Globus pallidus (tissue), 1 donor: Measurements from ENCODE around the gene FNDC3B.
"Not testable (repeated sequence)": the region's sequence is repeated elsewhere in the genome, so short reads cannot be mapped to it uniquely, and the experiment has no call there.

Source experiments
- DNase-seq: peaks from one replicate; pipeline ENCODE4 v3.0.0-alpha.2; 2015; ENCODE audit warnings: low spot score

The FNDC3B gene

GRCh38 chr3:172033396-172033795 is 6.0 kb upstream of the FNDC3B start:
- DNase-seq, result no peak

DNA sequence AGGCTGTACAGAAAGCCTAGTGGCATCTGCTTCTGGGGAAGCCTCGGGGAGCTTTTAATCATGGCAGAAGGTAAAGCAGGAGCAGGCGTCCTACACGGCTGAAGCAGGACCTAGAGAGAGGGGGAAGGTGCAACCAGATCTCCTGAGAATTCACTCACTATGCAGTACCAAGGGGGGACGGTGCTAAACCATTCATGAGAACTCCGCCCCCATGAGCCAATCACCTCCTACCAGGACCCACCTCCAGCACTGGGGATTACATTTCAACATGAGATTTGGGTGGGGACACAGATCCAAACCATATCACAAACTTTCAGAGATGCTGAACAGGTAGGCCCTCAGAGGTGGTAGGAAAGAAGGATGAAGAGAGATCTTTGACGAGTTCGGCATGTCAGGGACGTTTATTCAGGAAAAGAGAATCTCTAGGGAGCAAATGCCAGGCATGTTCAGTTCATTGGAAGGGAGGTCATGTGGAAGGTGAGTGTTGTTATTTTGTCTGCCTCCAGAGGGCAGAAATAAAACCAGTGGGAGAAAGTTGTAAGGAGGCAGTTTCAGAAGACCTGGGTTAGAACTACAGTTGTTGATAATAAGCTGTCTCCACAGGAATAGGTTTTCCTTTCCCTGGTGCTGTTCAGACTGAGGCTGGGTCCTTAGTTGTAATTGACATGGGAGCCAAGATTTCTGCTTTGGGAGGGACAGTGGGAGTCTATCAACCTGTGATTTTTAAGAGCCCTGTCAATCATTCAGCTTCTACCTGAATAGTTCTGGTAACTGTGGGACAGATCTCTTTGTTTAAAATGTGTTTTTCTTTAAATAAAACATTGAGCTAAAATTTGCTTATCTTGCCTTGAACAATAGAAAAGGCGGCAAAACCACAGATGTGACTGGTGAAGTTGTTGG is 4.3 kb upstream of the FNDC3B start:
- DNase-seq, result peak; percentile 24

- no peak for DNase-seq
These were observed 2.7 kb upstream of the FNDC3B start for GRCh38 chr3:172036541-172037215.

DNA sequence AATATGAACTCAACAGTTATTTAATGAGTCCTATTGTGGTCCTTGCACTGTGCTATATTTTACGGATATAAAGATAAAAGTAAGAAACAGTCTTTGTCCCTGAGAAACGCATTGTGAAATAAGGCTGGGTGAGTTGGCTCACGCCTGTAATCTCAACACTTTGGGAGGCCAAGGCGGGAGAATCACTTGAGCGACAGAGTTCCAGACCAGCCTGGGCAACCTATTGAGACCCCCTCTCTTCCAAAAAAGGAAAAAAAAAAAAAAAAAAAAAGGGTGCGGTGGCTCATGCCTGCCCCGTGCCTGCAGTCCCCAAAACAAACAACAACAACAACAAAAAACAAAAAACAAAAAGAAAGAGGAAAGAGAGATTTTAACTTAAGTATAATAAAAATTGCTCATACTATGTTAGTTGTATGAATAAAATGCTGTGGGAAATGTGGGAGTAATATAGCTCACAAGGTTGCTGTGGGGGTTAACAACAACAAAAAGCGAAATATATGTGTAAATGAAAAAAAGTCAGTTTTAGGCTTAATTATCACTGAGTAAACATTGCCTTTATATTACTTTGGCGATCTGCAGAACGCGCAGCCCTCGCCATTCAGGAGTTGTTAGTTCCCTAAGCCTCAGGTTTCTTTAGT is 461 bp upstream of the FNDC3B start:
- no peak for DNase-seq

- peak; percentile 52 for DNase-seq
These were observed 951 bp downstream of the FNDC3B start for GRCh38 chr3:172040078-172040980.

DNA sequence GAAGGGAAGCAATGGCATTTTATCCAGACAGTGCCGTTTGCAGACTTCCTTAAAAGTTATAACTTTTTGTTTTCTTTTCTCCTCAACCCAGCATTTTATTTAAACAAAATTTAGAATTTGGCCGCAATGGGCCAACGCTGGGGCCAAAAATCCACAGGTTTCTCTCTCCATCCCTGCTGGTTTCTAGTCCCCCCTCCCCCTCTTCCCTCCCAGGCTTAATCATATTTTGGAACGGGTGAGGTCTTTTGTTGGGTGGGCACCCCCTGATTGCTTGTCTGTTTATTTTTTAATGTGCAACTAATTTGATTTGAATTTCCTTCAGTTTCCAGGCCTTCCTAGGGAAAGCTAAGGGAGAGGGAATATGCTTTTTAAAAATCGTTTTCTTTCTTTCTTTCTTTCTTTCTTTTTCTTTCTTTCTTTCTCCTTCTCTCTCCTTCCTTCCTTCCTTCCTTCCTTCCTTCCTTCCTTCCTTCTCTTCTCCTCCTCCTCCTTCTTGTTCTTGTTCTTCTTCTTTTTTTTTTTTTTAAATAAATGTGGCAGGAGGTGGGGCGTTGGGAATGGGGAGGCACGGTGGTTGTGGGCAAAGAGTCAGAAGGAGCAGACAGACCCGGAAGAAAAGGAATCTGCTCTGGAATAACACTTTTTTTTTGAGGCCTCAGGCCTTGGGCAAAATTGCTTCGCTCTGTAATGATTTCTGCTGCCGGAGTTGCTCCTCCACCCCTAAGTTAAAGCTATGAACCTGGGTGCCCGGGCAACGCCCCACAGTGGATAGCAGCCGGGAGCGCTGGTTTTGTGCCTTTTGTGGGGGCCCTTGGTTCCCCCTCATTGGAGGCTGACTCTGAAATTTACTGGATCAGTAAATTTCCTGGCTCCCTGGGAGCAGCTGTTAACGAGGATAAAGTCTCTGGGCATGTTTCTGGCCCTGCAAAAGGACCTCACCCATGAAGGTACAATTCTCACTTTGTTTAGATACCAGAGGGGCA is 1.9 kb downstream of the FNDC3B start:
- DNase-seq, result no peak

DNA sequence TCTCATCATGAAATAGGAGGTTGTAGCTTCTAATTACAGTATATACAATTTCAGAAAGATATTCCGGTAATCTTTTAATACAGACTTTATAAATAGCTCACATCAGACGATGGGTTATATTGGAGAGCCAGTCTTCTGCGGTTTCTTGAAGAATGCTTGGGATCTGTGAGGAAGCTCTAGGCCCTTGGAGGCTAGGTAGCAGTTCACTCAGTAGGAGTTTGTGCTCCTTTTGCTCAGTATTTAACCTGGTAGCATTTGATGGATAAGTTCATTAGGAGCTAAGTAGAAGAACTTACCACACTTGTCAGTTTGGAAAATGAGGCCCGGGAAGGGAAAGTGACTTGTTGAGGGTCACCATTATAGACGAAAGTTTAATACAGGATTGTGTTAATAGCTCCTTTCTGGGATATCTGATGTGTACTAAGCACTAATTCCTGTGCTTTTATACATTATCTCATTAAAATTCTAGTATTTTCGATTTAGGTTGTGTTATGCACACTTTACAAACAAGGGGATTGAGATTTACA is 2.8 kb downstream of the FNDC3B start:
- DNase-seq, result no peak

- DNase-seq, result not testable (repeated sequence)
These were observed 3.3 kb downstream of the FNDC3B start for GRCh38 chr3:172042663-172043179.

- no peak for DNase-seq
These were observed 3.9 kb downstream of the FNDC3B start for GRCh38 chr3:172043233-172043632.

- no peak for DNase-seq
These were observed 4.4 kb downstream of the FNDC3B start for GRCh38 chr3:172043766-172044165.

DNA sequence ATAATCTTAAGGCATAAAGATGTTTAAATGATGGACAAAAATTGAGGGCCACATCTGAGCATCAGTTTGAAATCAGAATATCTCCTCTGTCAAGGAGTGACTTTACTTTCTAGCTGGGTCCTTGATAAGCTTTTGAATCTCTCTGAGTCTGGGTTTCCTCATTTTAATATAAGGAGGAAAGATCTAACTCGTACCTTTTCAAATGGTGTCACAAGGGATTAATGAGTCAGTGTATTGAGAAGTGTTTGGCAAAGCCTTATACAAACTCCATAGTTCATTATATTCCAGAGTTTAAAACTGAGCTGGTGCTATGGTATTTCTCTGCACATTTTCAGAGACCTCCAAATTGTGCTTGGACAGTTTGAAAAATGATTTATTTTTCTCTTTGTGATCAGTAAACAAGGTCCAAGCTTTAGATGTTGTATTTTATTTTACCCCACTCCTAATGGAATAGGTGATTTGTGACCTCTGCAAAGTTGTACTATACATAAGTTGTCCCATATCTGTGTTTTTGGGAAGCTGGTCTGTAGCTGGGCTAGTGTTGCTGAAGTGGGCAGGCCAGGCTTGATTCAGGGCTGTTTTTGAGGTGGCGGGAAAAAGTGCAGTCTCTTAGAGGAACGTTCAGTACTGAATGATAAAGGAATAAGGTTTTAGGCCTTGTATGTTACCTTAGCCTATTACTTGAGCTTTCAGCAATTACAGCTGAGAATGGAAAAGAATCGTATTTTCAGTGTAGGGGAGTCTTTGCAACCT is 5.6 kb downstream of the FNDC3B start:
- DNase-seq, result no peak

DNA sequence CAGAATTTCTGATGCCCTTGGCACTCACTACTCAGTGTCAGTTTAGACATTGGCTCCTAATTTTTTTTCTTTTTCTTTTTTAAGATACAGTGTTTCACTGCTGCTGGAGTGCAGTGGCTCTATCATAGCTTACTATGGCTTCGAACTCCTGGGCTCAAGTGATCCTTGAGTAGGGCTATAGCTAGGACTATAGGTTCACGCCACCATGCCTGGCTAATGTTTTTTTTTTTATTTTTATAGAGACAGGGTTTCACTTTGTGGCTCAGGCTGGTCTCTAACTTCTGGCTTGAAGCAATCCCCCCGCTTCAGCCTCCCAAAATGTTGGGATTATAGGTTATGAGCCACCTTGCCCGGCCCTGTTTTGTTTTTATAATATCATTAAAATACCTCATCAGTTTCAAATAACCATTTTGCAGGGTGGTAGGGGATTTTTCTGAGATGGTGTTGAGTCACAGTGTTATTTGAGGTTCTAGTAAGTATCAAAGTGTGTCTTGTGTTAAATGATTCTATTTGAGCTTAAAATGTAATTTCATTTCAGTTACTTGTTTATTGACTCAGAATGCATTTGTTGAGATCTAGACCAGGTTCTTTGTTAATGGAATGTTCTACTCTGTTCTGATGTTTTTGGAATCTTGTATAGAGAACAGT is 7.0 kb downstream of the FNDC3B start:
- no peak for DNase-seq

- DNase-seq, result no peak
These were observed 8.3 kb downstream of the FNDC3B start for GRCh38 chr3:172047567-172048115.

DNA sequence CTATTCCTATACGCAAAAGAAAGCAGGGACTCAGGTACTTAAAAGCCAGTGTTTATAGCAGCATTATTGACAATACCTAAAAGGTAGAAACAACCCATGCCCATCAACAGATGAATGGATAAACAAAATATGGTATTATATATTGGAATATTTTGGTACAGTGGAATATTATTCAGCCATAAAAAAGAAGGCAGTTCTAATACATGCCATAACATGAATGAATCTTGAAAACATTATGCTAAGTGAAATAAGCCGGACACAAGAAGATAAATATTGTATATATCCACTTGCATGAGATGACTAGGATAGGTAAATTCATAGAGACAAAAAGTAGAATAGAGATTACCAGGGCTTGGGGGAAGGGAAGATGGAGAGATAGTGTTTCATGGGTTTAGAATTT is 9.2 kb downstream of the FNDC3B start:
- DNase-seq, result no peak

DNA sequence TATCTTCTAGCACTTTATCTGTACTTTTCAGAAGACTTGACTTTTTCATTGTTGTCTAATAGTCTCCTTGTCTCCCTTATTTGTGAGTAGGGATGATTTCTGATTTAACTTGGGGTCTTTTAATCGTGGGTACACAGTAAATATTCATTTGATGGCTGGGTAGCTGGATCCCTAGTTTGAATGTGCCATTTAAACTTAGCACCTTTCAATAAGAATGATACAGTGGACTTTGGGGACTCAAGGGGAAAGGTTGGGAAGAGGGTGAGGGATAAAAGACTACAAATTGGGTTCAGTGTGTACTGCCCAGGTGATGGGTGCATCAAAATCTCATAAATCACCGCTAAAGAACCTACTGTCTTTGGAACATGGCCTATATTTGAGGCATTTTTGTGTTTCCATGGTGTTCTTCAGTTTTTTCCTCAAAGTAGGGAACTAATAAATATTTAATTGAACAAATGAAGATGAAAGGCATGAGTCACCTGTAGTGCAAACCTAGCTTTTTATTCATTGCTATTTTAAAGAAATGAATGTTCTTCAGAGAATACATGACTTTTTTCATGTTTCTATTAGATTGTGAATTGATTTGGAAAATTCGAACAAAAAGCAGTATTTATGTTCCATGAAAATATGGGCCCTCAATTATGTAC is 12.1 kb downstream of the FNDC3B start:
- no peak for DNase-seq

GRCh38 chr3:172051957-172052354 is 12.6 kb downstream of the FNDC3B start:
- DNase-seq, result no peak

- DNase-seq, result no peak
These were observed 13.0 kb downstream of the FNDC3B start for GRCh38 chr3:172052405-172052804.
